KOPT-K1 (cell line): ENCODE data around the gene AP4M1.

Source experiments
- H3K27ac ChIP-seq: fragments of 200-600 bp; sonication (generic); 2 replicates; pipeline ENCODE4 v1.5.1; 2016; ENCODE audit warnings: antibody characterized with exemption, mild to moderate bottlenecking, low read depth, low read length; ENCODE audit not compliant: poor library complexity, severe bottlenecking
- H3K36me3 ChIP-seq: fragments of 200-600 bp; sonication (generic); 2 replicates; pipeline ENCODE4 v1.5.1; 2017; ENCODE audit warnings: antibody characterized with exemption, mild to moderate bottlenecking, low read length, moderate library complexity; ENCODE audit not compliant: insufficient read depth
- H3K9me3 ChIP-seq: fragments of 200-600 bp; sonication (generic); 2 replicates; pipeline ENCODE4 v1.5.1; 2017; ENCODE audit warnings: antibody characterized with exemption, low read length, mild to moderate bottlenecking; ENCODE audit not compliant: insufficient read depth, poor library complexity, severe bottlenecking

The AP4M1 gene

DNA sequence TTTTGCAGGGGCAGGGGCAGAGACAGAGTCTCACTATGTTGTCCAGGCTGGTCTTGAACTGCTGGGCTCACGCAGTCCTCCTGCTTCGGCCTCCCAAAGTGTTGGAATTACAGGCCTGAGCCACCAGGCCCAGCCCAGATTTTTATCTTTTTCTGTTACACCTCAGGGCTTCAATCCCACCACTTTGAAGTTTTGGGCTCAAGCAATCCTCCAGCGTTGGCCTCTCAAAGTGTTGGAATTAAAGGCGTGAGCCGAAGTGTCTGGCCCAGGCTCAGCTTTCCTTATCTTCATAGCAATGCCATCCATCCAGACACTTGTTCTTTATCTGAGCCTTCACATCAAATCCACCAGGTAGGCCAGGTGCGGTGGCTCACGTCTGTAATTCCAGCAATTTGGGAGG, 13.6 kb downstream of the AP4M1 start:
- Histone ChIP-seq H3K9me3 (no peaks in the 10 kb centered on the region), H3K27ac (no peak overlapping the region), H3K36me3 (peaks cover 60% of the 10 kb centered on the region)

DNA sequence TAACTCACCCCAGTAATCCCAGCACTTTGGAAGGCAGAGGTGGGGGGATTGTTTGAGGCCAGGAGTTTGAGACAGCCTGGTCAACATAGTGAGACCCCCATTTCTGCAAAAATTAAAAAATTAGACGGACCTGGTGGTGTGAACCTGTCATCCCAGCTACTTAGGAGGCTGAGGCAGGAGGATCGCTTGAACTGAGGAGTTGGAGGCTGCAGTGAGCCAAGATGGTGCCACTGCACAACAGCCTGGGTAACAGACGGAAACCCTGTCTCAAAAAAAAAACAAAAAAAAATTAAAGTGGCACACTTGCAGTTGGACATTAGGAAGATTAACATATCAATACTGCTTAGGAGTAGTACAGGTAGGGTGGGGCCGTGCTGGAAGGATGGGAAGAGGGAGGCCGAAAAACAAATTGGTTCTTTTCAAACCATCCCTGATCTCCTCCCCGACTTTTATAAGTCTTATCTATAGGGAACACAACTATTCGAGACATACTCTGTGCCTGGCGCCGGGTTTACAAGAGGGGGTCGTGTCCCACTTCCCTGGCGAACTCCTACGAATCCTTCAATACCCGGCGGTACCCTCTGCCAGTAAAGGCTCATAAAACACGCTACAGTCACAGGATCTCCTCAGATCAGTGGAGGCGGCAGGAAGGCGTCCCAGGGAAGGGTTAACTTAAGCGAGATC, 17.1 kb downstream of the AP4M1 start:
- Histone ChIP-seq H3K9me3 (no peaks in the 10 kb centered on the region), H3K27ac (peak overlapping the region; percentile 66), H3K36me3 (peaks cover 25% of the 10 kb centered on the region)

DNA sequence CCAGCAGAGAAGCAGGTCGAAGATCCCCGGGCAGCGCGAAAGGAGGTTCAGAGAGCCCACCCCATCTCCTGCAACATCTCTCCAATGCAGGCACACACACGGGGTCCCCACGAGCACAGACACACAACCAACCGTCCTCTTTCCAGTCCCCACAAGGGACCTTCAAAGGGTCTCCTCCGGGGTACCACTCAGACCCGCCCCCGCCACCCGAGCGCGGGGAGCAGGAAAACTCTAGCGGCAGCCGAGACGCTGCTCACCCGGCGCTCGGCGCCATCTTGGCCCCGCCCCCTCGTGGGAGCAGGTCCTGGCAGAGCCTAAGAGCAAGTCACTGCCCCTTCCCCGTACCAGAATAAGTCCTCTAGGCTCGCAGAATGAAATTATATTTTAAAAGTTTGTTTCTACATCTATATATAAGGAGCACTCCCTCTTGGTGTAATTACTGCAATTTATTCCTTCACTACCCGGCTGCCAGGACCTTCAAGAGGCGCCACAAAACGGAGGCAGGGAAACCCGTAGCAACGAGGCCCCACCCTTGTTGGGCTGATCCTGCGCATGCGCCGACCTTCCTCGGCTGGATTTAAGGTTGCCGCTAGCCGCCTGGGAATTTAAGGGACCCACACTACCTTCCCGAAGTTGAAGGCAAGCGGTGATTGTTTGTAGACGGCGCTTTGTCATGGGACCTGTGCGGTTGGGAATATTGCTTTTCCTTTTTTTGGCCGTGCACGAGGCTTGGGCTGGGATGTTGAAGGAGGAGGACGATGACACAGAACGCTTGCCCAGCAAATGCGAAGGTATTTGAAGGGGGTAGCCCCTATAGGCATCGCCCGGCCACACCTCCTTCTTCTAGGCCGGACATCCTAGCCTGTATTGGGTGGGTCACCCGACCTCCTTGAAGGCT, 17.9 kb downstream of the AP4M1 start, which contains the start of the genes CNPY4 and TAF6:
Gene CNPY4 (plus strand): TSS at position 563 of the 898 bp plus-strand sequence. CDS start 111 bp downstream, at position 674.
Gene TAF6 (minus strand): TSS at position 287 of the 898 bp plus-strand sequence. CDS start 5,149 bp downstream, outside the sequence.
- H3K9me3 ChIP-seq = no peaks in the 10 kb centered on the region
- peaks cover 22% of the 10 kb centered on the region; the same call in 1 of the 2 replicates for H3K36me3 ChIP-seq
- H3K27ac ChIP-seq = peak within 1 kb of the TSS; percentile 66

DNA sequence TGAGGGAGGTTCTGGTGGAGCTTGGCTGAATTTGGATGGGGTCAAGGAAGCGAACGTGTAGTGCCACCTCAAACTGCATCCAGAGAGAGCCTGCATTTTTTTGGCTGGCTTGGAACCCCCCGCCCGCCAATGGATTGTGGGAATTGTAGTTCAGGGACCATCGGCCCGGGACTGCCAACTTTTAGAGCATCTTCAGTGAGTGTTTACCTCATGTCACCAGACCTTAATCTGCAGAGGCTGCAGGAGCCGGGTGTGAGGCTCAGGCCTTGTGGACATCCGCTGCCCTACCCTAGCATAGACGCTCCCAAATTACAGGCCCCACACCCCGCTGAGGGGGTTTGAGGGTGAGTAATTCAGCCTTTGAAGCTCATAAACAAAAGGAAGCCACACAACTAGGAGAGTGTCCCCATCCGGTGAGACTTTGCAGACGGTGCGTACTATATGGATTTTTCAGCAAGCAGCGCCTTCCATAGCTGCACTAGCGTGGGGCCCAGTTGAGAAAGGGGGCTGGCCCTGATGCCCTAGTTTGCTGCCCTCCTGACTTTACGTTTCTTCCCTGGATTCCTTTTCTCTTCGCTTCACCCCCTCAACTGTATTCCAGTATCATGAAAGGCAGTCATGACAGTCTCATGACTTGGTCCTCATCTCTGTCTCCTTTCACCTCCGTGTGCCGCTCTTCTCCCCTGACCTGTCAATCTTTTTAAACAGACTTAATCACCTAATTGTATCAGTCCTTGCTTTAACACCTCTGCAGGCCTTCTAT, 18.7 kb downstream of the AP4M1 start:
- H3K36me3 ChIP-seq = peaks cover 19% of the 10 kb centered on the region; the same call in 1 of the 2 replicates
- H3K9me3 ChIP-seq = no peaks in the 10 kb centered on the region
- H3K27ac ChIP-seq = peak overlapping the region; percentile 66

DNA sequence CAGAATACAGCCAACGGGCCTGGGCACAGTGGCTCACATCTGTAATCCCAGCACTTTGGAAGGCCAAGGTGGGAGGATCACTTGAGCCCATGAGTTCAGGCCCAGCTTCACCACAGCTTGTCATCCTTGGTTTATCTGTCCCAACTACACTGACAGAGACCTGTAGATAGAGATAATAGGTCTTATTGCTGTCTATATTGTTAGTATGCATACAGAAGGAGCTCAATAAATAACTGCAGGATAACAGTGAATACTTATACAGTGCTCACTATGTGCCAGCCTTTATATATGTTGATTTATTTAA, 19.2 kb downstream of the AP4M1 start:
- Histone ChIP-seq H3K27ac (peak overlapping the region; percentile 66), H3K9me3 (no peaks in the 10 kb centered on the region), H3K36me3 (peaks cover 16% of the 10 kb centered on the region; the same call in 1 of the 2 replicates)

DNA sequence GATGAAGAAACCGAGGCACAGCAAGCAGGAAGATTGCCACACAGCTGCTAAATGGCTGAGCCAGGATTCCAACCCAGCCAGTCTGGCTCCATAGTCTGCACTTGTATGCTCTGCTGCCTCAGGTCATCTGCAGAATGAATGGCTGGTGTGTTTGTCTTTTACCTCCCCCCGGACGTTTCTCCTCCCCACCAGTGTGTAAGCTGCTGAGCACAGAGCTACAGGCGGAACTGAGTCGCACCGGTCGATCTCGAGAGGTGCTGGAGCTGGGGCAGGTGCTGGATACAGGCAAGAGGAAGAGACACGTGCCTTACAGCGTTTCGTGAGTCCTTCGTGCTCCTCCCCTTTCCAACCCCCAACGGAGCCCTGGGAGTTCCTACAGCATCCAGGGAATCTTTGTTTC, 20.6 kb downstream of the AP4M1 start:
- H3K27ac ChIP-seq = no peak overlapping the region
- H3K9me3 ChIP-seq = no peaks in the 10 kb centered on the region
- peaks cover 11% of the 10 kb centered on the region; the same call in 1 of the 2 replicates for H3K36me3 ChIP-seq

DNA sequence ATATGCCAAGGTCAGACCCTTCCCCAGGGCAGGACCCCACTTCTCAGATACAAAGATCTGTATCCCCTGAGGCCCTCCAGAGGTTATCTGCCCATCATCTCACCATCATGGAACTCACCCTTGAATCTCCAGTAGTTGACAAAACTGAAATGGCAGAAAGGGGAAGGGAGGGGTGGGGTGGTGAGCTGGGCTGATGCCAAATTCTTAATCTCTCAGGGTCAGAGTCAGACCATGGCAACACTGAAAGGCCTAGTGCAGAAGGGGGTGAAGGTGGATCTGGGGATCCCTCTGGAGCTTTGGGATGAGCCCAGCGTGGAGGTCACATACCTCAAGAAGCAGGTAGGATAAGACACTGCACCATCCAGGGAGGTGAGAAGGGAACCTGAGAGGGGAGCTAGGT, 21.1 kb downstream of the AP4M1 start:
- H3K9me3 ChIP-seq = no peaks in the 10 kb centered on the region
- peaks cover 11% of the 10 kb centered on the region; the same call in 1 of the 2 replicates for H3K36me3 ChIP-seq
- H3K27ac ChIP-seq = no peak overlapping the region

DNA sequence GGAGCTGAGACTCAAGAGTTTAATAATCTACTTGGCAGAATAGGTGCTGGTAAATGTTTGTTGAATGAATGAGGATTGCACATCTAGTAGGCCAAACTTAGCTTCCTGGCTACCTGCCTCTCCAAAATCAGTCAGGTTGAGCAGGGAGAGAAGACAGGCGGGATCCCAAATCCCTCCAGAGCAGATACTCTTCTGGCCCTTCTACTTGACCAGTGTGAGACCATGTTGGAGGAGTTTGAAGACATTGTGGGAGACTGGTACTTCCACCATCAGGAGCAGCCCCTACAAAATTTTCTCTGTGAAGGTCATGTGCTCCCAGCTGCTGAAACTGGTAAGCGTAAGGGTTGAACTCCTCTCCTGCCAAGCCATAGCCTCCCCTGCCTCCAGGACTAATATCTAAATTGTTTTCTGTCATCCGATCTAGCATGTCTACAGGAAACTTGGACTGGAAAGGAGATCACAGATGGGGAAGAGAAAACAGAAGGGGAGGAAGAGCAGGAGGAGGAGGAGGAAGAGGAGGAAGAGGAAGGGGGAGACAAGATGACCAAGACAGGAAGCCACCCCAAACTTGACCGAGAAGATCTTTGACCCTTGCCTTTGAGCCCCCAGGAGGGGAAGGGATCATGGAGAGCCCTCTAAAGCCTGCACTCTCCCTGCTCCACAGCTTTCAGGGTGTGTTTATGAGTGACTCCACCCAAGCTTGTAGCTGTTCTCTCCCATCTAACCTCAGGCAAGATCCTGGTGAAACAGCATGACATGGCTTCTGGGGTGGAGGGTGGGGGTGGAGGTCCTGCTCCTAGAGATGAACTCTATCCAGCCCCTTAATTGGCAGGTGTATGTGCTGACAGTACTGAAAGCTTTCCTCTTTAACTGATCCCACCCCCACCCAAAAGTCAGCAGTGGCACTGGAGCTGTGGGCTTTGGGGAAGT, 23.1 kb downstream of the AP4M1 start:
- no peaks in the 10 kb centered on the region for H3K9me3 ChIP-seq
- peak overlapping the region; percentile 1 for H3K27ac ChIP-seq
- H3K36me3 ChIP-seq = peaks cover 11% of the 10 kb centered on the region; the same call in 1 of the 2 replicates

DNA sequence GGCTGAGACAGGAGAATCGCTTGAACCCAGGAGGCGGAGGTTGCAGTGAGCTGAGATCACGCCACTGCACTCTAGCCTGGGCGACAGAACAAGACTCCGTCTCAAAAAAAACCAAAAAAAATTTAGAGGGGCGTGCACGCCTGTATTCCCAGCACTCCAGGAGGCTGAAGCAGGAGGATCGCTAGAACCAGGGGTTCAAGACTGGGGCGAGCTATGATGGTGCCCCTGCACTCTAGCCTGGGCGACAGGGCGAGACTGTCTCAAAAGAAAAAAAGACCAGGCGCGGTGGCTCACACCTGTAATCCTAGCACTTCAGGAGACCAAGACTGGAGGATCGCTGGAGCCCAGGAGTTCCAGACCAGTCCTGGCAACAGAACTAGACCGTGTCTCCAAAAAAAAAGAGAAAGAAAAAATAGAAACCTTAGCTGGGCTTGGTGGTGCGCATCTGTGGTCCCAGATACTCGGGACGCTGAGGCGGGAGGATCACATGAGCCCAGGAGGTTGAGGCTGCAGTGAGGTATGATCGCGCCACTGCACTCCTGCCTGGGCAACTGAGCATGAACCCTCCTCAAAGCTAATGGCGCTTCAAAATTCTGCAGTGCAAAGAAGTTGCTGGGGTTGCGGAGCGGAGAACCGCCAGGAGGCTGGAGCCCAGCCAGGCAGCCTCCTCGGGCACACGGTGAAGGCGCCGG, 24.9 kb downstream of the AP4M1 start:
- Histone ChIP-seq H3K27ac (peak overlapping the region; percentile 94), H3K36me3 (peaks cover 11% of the 10 kb centered on the region; the same call in 1 of the 2 replicates)

DNA sequence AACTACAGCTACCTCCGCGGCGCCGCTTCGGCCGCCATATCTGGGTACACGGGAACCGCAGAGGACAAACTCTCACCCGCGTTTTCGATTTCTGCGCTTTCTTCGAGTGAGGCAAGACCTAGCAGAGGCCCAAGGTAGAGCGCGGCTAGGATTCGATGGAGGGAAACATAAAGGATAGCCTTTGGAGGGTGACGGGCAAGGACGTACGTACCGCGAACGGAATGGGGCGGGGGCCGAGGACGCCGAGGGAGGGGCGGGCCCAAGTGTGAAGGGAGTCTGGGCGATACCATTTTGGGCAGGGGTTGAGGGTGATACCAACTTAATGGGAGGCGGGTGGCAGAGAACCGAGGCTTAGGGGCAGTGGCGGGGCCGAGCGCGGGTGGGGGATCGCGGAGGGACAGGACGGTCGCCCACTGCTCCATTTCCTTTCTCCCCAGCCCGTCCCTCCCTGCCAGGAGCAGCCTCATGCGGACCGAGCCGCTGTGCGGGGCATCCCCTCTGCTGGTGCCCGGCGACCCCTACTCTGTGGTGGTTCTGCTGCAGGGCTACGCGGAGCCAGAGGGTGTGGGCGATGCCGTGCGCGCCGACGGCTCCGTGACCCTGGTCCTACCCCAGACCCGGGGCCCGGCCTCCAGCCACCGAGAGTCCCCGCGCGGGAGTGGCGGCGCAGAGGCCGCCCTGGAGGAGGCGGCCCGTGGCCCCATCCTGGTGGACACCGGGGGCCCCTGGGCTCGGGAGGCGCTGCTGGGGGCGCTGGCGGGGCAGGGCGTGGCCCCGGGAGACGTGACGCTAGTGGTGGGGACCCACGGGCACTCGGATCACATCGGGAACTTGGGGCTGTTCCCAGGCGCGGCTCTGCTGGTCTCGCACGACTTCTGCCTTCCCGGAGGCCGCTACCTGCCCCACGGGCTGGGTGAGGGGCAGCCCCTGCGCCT, 25.8 kb downstream of the AP4M1 start, which contains the start of gene MBLAC1:
Gene MBLAC1 (plus strand): TSS at position 37 of the 935 bp plus-strand sequence. CDS start 429 bp downstream, at position 466.
- Histone ChIP-seq H3K9me3 (no peaks in the 10 kb centered on the region), H3K36me3 (peaks cover 11% of the 10 kb centered on the region; the same call in 1 of the 2 replicates)

More for the DNA sequence above, 24.9 kb downstream of the AP4M1 start:
- no peaks in the 10 kb centered on the region for H3K9me3 ChIP-seq

DNA sequence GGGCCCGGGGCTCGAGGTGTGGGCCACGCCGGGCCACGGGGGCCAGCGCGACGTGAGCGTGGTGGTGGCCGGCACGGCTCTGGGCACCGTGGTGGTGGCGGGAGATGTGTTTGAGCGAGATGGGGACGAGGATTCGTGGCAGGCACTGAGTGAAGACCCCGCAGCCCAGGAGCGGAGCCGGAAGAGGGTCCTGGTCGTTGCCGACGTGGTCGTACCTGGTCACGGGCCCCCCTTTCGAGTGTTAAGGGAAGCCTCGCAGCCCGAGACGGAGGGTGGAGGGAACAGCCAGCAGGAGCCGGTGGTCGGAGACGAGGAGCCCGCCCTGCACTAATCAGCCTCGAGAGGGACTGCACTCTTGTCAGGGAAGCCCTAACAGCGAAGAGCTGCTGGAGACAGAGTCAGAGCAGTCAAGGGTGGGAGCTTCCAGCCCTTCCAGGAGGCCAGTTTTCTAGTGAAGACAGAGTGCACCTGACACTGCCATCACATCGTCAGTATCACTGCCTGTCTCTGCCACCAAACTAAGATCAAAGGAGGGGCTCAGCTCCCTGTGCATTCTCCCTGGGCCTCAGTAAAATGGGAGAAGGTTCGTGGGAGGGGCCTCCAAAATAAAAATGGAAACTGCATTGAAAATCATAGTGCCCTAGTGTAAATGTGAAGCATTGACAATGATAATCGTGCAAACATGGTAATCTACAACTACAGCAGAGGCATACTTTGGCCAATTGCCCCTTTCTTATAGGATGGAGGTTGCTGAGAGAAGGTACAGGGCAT, 26.6 kb downstream of the AP4M1 start:
- peaks cover 11% of the 10 kb centered on the region; the same call in 1 of the 2 replicates for H3K36me3 ChIP-seq
- peak overlapping the region; percentile 94 for H3K27ac ChIP-seq
- H3K9me3 ChIP-seq = no peaks in the 10 kb centered on the region

More for the DNA sequence above, 25.8 kb downstream of the AP4M1 start, which contains the start of gene MBLAC1:
- H3K27ac ChIP-seq = peak within 1 kb of the TSS; percentile 94

DNA sequence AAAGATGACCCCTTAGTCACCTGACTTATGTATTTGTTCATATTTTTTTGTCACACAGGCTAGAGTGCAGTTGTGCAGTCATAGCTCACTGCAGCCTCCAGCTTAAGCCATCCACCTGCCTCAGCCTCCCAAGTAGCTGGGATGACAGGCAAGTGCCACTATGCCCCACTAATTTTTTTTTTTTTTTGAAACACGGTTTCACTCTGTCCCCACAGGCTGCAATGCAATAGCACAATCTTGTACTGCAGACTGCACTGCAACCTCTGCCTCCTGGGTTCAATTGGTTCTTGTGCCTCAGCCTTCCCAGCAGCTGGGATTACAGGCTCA, 27.2 kb downstream of the AP4M1 start:
- peaks cover 11% of the 10 kb centered on the region; the same call in 1 of the 2 replicates for H3K36me3 ChIP-seq
- H3K9me3 ChIP-seq = no peaks in the 10 kb centered on the region
- peak overlapping the region; percentile 94 for H3K27ac ChIP-seq
